ENCODE data around the gene RALGAPA2. TPM values are rescaled to one million over a fixed set of nuclear protein-coding genes. Genes with fewer than 3 reads are reported as not detected.

RALGAPA2 gene
- polyA plus RNA-seq, 4 donors, result 7.6 to 34.3 (median 17.7) TPM

DNA sequence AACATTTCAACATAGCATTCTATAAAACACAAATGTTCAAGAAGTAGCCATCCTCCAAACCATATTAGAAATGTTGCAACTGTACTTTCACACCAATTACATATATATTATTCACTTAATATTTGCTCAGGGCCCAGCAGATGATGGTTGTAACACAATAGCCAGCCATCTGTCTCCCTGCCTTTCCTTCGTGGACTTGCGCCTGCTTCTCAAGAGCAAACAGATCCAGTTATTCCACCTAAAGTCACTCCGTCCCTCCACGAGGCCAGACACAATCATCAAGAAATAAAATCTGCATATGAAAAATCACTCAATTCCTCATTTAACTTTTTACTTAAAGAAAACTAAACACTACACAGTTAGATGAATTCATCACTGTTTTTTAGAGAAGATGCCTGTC, 160.4 kb downstream of the RALGAPA2 start:
- H3K36me3 ChIP-seq (ENCODE audit: control insufficient read depth in 3 of 3, insufficient read depth in 2 of 3, low read depth in 1 of 3, low read length in 3 of 3), result peaks cover 0 to 3% (median 1%) of the 10 kb centered on the region in 3 donors
- peaks cover 4 to 28% (median 8%) of the 10 kb centered on the region in 3 donors for H3K4me1 ChIP-seq (ENCODE audit: control insufficient read depth in 3 of 3, insufficient read depth in 2 of 3, low read depth in 1 of 3, low read length in 2 of 3)
- H3K4me3 ChIP-seq (ENCODE audit: low read depth in 1 of 3, low read length in 3 of 3), result no peak overlapping the region
- H3K27ac ChIP-seq (ENCODE audit: low read depth in 1 of 3, low read length in 2 of 3), result no peak overlapping the region
- FAIRE-seq (no peak), DNase-seq (peak in 1 of 2 donors; percentile 15)
- H3K9me3 ChIP-seq (ENCODE audit: control insufficient read depth in 2 of 2, insufficient read depth in 1 of 2, low read depth in 1 of 2, low read length in 1 of 2), result no peaks in the 10 kb centered on the region
- H3K27me3 ChIP-seq (ENCODE audit: control insufficient read depth in 3 of 3, insufficient read depth in 3 of 3, low read length in 3 of 3), result no peaks in the 10 kb centered on the region
- 53 to 71% (median 68%) methylated on average over 4 of the region's 4 CpGs for WGBS, 3 donors

DNA sequence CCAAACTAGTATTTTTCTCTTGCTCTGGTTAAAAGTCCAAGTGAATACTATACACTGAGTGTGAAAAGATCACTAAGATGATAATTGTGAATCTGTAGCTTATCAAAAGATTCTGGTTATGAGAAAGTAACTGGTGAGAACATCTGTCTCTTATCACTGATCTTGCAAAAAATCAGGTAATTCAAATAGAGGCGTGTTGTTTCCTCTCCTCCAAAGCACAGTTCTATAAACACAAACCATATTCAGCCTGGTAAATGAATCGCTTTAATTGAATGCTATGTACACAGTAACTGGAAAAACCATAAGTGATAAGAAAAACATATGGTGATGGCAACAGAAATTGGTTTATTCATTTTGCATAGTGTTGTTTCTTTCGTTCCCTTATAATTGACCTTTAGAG, 161.0 kb downstream of the RALGAPA2 start:
- no peaks in the 10 kb centered on the region for H3K27me3 ChIP-seq (ENCODE audit: control insufficient read depth in 3 of 3, insufficient read depth in 3 of 3, low read length in 3 of 3)
- whole genome bisulfite sequencing, 3 donors, result 16 to 48% (median 39%) methylated on average over 3 of the region's 3 CpGs
- no peaks in the 10 kb centered on the region for H3K9me3 ChIP-seq (ENCODE audit: control insufficient read depth in 2 of 2, insufficient read depth in 1 of 2, low read depth in 1 of 2, low read length in 1 of 2)
- H3K4me1 ChIP-seq (ENCODE audit: control insufficient read depth in 3 of 3, insufficient read depth in 2 of 3, low read depth in 1 of 3, low read length in 2 of 3), result peaks cover 4 to 35% (median 10%) of the 10 kb centered on the region in 3 donors
- H3K36me3 ChIP-seq (ENCODE audit: control insufficient read depth in 3 of 3, insufficient read depth in 2 of 3, low read depth in 1 of 3, low read length in 3 of 3), result peaks cover 0 to 3% (median 1%) of the 10 kb centered on the region in 3 donors
- no peak overlapping the region for H3K4me3 ChIP-seq (ENCODE audit: low read depth in 1 of 3, low read length in 3 of 3)
- DNase-seq (peak in 1 of 2 donors; percentile 17), FAIRE-seq (no peak)
- no peak overlapping the region for H3K27ac ChIP-seq (ENCODE audit: low read depth in 1 of 3, low read length in 2 of 3)

GRCh38 chr20:20549704-20550103, 162.7 kb downstream of the RALGAPA2 start:
- no peak overlapping the region for H3K4me3 ChIP-seq (ENCODE audit: low read depth in 1 of 3, low read length in 3 of 3)
- FAIRE-seq (no peak), DNase-seq (peak; percentile 53 to 65)
- peaks cover 0 to 7% (median 3%) of the 10 kb centered on the region in 3 donors for H3K36me3 ChIP-seq (ENCODE audit: control insufficient read depth in 3 of 3, insufficient read depth in 2 of 3, low read depth in 1 of 3, low read length in 3 of 3)
- no peak overlapping the region for H3K27ac ChIP-seq (ENCODE audit: low read depth in 1 of 3, low read length in 2 of 3)
- H3K9me3 ChIP-seq (ENCODE audit: control insufficient read depth in 2 of 2, insufficient read depth in 1 of 2, low read depth in 1 of 2, low read length in 1 of 2), result no peaks in the 10 kb centered on the region
- peaks cover 4 to 35% (median 10%) of the 10 kb centered on the region in 3 donors for H3K4me1 ChIP-seq (ENCODE audit: control insufficient read depth in 3 of 3, insufficient read depth in 2 of 3, low read depth in 1 of 3, low read length in 2 of 3)
- no peaks in the 10 kb centered on the region for H3K27me3 ChIP-seq (ENCODE audit: control insufficient read depth in 3 of 3, insufficient read depth in 3 of 3, low read length in 3 of 3)
- WGBS, 3 donors, result 22 to 74% (median 71%) methylated on average over 1 of the region's 1 CpG

DNA sequence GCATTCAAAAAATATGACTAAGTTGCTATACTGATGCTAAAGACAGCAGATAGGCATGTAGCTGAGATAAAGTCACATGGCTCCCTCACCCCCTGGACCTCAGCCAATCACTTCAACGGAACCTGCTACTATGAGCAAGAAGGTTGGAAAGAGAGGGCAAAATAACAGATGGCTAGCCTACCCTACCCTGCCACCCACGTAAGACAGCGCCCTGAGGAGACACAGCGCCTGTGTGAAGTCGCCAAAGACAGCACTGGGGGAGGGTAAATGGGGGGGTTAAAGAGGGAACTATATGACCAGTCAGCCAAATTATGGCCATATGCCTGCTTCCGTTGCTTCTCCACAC, 163.2 kb downstream of the RALGAPA2 start:
- Histone ChIP-seq H3K9me3 (ENCODE audit: control insufficient read depth in 2 of 2, insufficient read depth in 1 of 2, low read depth in 1 of 2, low read length in 1 of 2) (no peaks in the 10 kb centered on the region), H3K4me3 (ENCODE audit: low read depth in 1 of 3, low read length in 3 of 3) (no peak overlapping the region), H3K27ac (ENCODE audit: low read depth in 1 of 3, low read length in 2 of 3) (peak overlapping the region in 2 of 3 donors; percentile 7 to 79), H3K36me3 (ENCODE audit: control insufficient read depth in 3 of 3, insufficient read depth in 2 of 3, low read depth in 1 of 3, low read length in 3 of 3) (peaks cover 0 to 7% (median 3%) of the 10 kb centered on the region in 3 donors), H3K4me1 (ENCODE audit: control insufficient read depth in 3 of 3, insufficient read depth in 2 of 3, low read depth in 1 of 3, low read length in 2 of 3) (peaks cover 4 to 35% (median 10%) of the 10 kb centered on the region in 3 donors), H3K27me3 (ENCODE audit: control insufficient read depth in 3 of 3, insufficient read depth in 3 of 3, low read length in 3 of 3) (no peaks in the 10 kb centered on the region)
- FAIRE-seq (no peak), DNase-seq (peak in 1 of 2 donors; percentile 39)
- WGBS, 3 donors, result 17 to 71% (median 23%) methylated on average over 6 of the region's 6 CpGs

DNA sequence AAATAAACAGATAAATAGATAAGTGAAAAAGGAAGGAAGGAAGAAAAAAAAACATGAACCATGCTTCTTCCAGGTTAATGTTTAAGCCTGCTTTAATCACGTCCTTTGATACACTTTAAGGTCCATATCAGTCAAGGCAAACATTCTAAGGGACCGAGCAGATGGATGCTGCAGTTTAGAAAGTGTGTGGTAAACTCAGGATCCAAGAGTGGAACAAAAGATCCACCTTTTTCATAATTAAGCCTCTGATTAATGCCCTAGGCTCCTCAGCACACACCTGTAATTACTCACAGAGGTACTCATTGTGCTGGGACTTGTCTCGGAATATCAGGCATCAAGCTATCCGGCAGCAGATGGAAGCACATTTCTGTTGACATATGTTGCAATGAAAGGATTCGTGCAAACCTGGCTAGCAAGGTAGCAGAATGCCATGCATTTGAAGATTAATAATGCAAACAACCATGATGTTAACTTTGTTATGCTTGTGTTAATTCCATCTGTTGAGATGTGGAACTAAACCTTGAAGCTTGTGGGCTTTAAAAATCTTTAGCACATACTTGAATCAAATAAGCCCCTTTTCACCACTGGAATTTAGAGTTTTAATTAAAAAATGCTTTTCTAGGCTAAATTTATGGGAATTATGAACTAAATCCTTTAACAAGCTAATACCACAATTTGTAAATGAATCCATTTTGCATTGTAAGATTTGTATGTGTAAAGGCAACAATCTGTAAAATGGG, 163.7 kb downstream of the RALGAPA2 start:
- Histone ChIP-seq H3K27ac (ENCODE audit: low read depth in 1 of 3, low read length in 2 of 3) (peak overlapping the region in 1 of 3 donors; percentile 79), H3K4me1 (ENCODE audit: control insufficient read depth in 3 of 3, insufficient read depth in 2 of 3, low read depth in 1 of 3, low read length in 2 of 3) (peaks cover 4 to 35% (median 10%) of the 10 kb centered on the region in 3 donors), H3K27me3 (ENCODE audit: control insufficient read depth in 3 of 3, insufficient read depth in 3 of 3, low read length in 3 of 3) (no peaks in the 10 kb centered on the region), H3K4me3 (ENCODE audit: low read depth in 1 of 3, low read length in 3 of 3) (no peak overlapping the region), H3K9me3 (ENCODE audit: control insufficient read depth in 2 of 2, insufficient read depth in 1 of 2, low read depth in 1 of 2, low read length in 1 of 2) (no peaks in the 10 kb centered on the region), H3K36me3 (ENCODE audit: control insufficient read depth in 3 of 3, insufficient read depth in 2 of 3, low read depth in 1 of 3, low read length in 3 of 3) (peaks cover 0 to 7% (median 3%) of the 10 kb centered on the region in 3 donors)
- peak; percentile 71 to 78 for DNase-seq
- no peak for FAIRE-seq
- WGBS, 3 donors, result 13 to 71% (median 42%) methylated on average over 5 of the region's 5 CpGs

- peak overlapping the region in 1 of 3 donors; percentile 79 for H3K27ac ChIP-seq (ENCODE audit: low read depth in 1 of 3, low read length in 2 of 3)
- no peaks in the 10 kb centered on the region for H3K27me3 ChIP-seq (ENCODE audit: control insufficient read depth in 3 of 3, insufficient read depth in 3 of 3, low read length in 3 of 3)
- no peak overlapping the region for H3K4me3 ChIP-seq (ENCODE audit: low read depth in 1 of 3, low read length in 3 of 3)
- no peaks in the 10 kb centered on the region for H3K9me3 ChIP-seq (ENCODE audit: control insufficient read depth in 2 of 2, insufficient read depth in 1 of 2, low read depth in 1 of 2, low read length in 1 of 2)
- no peak for DNase-seq
- FAIRE-seq, result no peak
- H3K4me1 ChIP-seq (ENCODE audit: control insufficient read depth in 3 of 3, insufficient read depth in 2 of 3, low read depth in 1 of 3, low read length in 2 of 3), result peaks cover 4 to 35% (median 10%) of the 10 kb centered on the region in 3 donors
- peaks cover 0 to 7% (median 3%) of the 10 kb centered on the region in 3 donors for H3K36me3 ChIP-seq (ENCODE audit: control insufficient read depth in 3 of 3, insufficient read depth in 2 of 3, low read depth in 1 of 3, low read length in 3 of 3)
- WGBS, 3 donors, result 54 to 67% (median 63%) methylated on average over 2 of the region's 2 CpGs
These were observed 164.6 kb downstream of the RALGAPA2 start for GRCh38 chr20:20547876-20548266.

GRCh38 chr20:20547221-20547875, 165.1 kb downstream of the RALGAPA2 start:
- Histone ChIP-seq H3K36me3 (ENCODE audit: control insufficient read depth in 3 of 3, insufficient read depth in 2 of 3, low read depth in 1 of 3, low read length in 3 of 3) (peaks cover 0 to 7% (median 3%) of the 10 kb centered on the region in 3 donors), H3K4me1 (ENCODE audit: control insufficient read depth in 3 of 3, insufficient read depth in 2 of 3, low read depth in 1 of 3, low read length in 2 of 3) (peaks cover 4 to 35% (median 10%) of the 10 kb centered on the region in 3 donors), H3K4me3 (ENCODE audit: low read depth in 1 of 3, low read length in 3 of 3) (no peak overlapping the region), H3K27ac (ENCODE audit: low read depth in 1 of 3, low read length in 2 of 3) (peak overlapping the region in 1 of 3 donors; percentile 79), H3K27me3 (ENCODE audit: control insufficient read depth in 3 of 3, insufficient read depth in 3 of 3, low read length in 3 of 3) (no peaks in the 10 kb centered on the region), H3K9me3 (ENCODE audit: control insufficient read depth in 2 of 2, insufficient read depth in 1 of 2, low read depth in 1 of 2, low read length in 1 of 2) (no peaks in the 10 kb centered on the region)
- FAIRE-seq (no peak), DNase-seq (peak; percentile 74 to 84)
- 42 to 57% (median 54%) methylated on average over 5 of the region's 5 CpGs for WGBS, 3 donors

- 69 to 84% (median 80%) methylated on average over 6 of the region's 6 CpGs for WGBS, 3 donors
- H3K36me3 ChIP-seq (ENCODE audit: control insufficient read depth in 3 of 3, insufficient read depth in 2 of 3, low read depth in 1 of 3, low read length in 3 of 3), result peaks cover 0 to 7% (median 3%) of the 10 kb centered on the region in 3 donors
- peak overlapping the region in 1 of 3 donors; percentile 79 for H3K27ac ChIP-seq (ENCODE audit: low read depth in 1 of 3, low read length in 2 of 3)
- H3K27me3 ChIP-seq (ENCODE audit: control insufficient read depth in 3 of 3, insufficient read depth in 3 of 3, low read length in 3 of 3), result no peaks in the 10 kb centered on the region
- H3K9me3 ChIP-seq (ENCODE audit: control insufficient read depth in 2 of 2, insufficient read depth in 1 of 2, low read depth in 1 of 2, low read length in 1 of 2), result no peaks in the 10 kb centered on the region
- DNase-seq (peak; percentile 20 to 46), FAIRE-seq (no peak)
- H3K4me3 ChIP-seq (ENCODE audit: low read depth in 1 of 3, low read length in 3 of 3), result no peak overlapping the region
- peaks cover 4 to 35% (median 10%) of the 10 kb centered on the region in 3 donors for H3K4me1 ChIP-seq (ENCODE audit: control insufficient read depth in 3 of 3, insufficient read depth in 2 of 3, low read depth in 1 of 3, low read length in 2 of 3)
These were observed 166.0 kb downstream of the RALGAPA2 start for GRCh38 chr20:20546402-20546801.
